HL-60/S4 treated with phorbol 12-myristate 13-acetate at 8.2 ng/mL for 4 days and 3 days (cell line): ENCODE data around the gene COBL.

Source experiments
- in situ Hi-C: fragments of 300-500 bp; cut with MboI; formaldehyde crosslinking; loops from 2 replicates; pipeline ENCODE4 v1.15.0; 2022; ENCODE audit warnings: low sequenced_read_pairs

The COBL gene

DNA sequence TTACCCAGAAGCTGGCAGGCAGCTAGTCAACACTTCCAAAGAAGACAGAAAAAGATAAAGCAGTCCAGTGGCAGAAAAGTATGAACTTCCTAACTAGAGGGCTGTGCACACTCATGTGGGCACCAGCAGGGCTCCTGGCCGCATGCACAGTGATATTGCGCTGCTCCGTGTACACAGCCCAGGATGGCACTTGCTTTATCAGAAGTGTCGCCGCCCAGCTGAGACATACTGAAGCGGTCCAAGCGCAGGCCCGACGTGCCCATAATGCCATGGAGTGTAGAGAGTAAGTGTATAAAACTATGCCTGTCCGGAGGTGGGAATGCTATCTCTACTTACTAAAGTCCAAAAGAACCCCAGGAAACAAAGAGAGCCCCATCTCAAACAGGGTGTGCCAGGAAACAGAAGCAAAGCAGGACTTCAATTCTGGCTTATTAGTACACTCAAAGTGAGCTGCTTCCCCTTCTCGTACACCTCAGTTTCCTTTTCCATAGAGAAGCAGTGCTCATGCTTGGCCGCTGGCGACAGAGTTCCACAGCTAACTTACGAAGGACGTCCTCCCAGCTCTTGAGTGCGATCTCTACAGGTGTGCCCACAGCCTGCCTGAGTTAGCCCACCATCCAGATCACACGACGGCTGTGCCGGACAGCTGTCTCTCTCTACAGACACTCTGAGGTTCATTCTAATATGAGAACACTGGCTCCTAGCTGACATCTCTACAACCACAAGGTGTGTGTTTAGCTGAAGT lies 234.3 kb downstream of the COBL start:
- in situ Hi-C loops, result no loop called here

GRCh38 chr7:51081270-51081890 lies 235.2 kb downstream of the COBL start:
- in situ Hi-C loops, result no loop called here

DNA sequence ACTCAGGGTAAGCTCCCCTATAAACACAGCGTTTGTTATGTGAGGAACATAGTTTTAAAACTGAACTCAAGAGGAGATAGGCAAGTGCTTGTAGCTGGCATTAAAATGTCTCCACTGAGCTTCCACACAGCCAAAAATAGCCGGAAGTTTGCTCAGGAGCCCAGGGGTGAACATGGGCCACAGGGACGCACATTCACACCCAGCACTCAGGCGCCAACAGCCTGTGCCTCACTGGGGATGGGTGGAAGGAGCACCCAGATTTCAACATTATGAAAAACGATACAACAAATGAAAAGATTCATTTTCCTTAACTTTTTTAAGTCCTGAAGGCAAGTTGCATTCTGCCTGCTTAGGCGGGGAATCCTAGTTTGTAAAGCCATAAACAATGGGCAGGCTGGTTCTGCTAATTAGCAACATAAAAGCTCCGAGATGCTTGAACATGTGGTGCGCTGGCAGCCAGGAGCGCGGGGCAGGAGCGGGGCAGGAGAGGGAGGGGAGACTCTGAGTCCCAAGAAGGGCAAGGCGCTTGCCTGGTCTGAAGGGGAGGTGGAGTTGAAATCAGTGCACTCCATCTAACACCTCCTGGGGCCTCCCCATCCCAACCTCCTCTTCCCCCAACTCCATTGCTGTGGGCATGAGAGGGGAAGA lies 235.9 kb downstream of the COBL start:
- in situ Hi-C loops, result no loop called here

GRCh38 chr7:51080216-51080615 lies 236.4 kb downstream of the COBL start:
- in situ Hi-C loops, result no loop called here

GRCh38 chr7:51079494-51079893 lies 237.1 kb downstream of the COBL start:
- in situ Hi-C loops, result no loop called here

DNA sequence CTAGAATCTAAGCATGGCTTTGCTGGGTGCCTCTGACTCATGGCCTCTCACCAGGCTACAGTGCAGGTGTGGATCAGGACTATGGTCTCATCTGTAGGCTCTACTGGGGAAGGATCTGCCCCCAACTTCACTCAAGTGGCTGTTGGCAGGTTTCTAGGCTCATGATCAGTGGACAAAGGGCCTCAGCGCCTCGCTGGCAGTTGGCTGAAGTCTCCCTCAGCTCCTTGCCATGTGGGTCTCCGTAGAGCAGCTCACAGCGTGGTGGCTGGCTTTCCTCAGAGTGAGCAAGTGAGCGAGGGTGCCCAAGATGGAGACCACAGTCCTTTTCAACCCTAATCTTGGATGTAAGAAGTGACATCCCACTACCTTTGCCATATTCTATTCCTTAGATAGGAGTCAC lies 238.0 kb downstream of the COBL start:
- in situ Hi-C loops, result no loop called here

DNA sequence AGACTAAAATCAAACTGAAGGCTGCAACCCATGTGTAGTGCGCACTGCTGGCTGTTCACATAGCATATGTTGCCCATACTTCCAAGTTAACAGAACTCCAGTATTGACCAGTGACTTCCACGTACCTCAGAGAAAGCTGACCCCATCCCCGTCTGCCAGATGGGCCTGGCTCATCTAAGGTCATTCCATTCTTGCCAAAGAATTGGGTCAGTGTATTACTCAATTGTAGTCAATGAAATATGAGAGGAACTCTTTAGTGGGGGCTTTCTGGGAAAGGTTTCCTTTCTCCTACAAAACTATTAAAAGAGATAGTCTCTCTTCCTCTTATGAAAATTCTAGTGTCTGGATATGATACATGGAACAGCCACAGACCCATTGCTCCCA lies 238.6 kb downstream of the COBL start:
- in situ Hi-C loops, result no loop called here

- in situ Hi-C loops, result no loop called here
Observed at GRCh38 chr7:51077316-51077986, 239.2 kb downstream of the COBL start.

- in situ Hi-C loops, result no loop called here
Observed at GRCh38 chr7:51075681-51076580, 240.7 kb downstream of the COBL start.

DNA sequence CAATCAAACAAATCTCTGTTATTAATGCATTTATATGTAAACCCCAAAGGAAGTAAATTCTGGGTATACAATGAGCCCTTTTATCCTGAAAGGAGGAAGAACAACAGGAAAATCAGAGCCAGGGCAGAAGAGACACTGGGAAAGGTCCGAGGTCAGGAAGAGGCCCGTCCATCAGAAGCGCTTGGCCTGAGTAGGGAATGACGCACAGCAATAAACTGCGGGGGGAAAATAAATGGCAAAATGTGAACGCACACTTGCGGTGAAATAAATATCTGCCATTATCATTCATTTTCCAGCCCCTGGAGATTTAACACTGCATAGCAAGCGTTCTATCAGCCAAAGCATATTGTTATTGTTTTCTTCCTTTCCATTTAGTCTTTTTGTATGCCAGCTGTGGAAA lies 243.4 kb downstream of the COBL start:
- in situ Hi-C loops, result no loop called here

DNA sequence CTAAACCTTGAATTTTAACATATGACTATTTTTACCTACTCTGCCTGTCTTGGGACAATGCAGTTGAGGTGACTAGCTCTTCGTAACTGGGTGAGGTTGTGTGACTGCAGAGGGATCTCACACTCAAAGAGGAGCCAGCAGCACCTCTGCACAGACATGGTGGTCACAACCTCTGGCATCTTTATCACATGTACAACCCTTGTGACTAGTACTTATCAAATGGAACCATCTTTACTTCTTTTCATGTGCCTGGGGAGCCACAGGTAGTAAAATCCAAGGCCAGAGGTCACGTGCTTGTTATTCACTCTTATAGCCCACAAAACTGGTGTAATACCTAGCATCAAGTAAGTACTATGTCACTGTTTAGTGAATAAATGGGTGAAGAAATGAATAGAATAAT lies 244.3 kb downstream of the COBL start:
- in situ Hi-C loops, result no loop called here

DNA sequence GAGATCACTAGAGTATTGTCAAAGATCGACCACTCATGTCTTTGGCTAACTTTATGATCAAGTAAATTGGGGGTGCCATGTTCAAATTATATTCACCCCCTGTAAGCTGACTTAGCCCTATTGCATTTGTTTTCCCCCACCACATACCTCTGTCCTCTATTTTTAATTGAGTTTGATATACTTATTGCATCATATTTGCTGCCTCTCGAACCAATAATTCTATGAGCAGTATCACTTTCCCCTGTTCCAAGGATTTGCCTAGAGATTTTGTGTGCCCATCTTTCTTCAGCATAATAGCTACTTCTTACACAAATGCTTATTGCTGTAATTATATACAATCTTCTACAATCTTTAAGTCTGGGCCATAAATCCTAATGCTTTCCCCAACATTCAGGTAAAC lies 245.2 kb downstream of the COBL start:
- in situ Hi-C loops, result no loop called here

DNA sequence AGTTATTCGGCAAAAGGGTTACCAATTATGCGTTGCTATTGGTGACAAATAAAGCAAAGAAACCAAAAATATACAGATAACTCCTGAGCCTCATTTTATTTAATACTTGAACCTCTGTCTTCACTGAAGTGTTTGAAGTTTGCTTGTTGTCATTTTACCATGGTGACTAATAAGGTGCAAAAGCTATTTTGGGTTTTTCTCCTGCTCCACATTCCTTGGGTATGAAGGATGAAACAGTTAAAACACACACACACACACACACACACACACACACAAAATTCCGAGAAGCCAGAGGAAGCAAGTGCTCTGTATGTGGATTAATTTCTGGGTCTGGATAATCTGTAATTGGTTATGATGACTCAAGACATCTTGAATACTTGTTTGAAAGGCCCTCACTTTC lies 246.5 kb downstream of the COBL start:
- in situ Hi-C loops, result no loop called here

DNA sequence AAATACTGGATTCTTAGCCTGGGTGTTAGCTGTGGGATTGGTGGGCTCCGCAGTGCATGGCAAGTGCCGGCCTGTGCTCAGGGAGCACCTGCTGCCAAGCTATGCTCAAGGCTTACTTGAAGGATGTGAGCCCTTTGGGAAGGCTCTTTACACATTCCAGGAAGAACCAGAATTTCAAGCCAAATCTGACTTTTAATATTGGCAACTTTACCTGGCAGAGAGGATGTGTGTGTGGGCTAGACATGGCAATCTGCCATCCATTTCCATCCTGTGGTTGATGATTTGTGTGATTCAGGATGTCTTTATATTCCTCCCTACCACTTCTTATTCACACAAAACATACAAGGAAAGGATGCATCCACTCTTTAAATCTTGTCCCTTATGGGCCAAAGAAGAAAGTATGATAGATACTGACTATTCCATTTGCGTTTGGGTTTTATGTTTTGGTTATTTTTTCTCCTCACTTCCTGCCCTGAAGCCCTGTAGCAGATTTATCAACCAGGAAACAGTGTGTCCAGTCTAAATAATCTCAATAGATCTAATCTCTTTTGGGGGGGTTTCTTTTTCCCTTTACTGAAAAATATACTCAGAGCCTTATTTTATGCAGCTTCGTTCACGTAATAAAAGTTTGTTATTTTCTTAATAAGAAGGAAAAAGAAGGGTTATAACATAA lies 247.1 kb downstream of the COBL start:
- in situ Hi-C loops, result no loop called here

GRCh38 chr7:51068401-51068800 lies 248.2 kb downstream of the COBL start:
- in situ Hi-C loops, result no loop called here

- in situ Hi-C loops, result no loop called here
Observed at GRCh38 chr7:51067757-51068156, 248.9 kb downstream of the COBL start.

DNA sequence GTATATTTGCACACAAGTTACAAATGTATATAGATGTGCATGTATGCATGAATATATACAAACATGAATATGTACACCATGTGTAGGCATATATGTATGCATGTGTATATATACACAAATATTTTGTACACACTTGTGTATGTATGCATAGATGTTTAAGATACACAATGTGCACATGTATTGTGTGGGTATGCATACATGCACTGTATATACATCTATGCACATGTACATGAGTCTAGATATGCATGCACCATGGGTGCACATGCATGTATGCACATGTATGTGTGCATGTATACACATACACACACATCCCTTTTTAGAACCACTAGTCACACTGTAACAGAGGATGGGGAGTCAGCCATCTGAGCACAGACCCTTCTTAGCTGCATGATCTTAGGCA lies 249.4 kb downstream of the COBL start:
- in situ Hi-C loops, result no loop called here

GRCh38 chr7:51066405-51066882 lies 250.2 kb downstream of the COBL start:
- in situ Hi-C loops, result no loop called here

DNA sequence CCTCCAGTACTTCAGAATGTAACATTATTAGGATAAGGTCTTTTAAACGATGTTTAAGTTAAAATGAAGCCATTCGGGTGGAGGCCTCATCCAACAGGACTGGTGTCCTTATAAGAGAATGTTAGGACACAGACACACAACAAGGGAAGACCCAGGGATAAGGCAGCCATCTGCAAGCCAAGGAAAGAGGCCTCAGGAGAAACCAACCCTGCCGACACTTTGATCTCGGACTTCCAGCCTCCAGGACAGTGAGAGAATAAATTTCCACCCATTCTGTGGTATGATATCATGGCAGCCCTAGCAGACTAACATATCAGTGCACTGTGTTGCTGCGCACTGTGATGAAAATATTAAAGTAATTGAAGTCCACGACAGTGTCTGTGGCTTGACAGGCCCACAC lies 250.8 kb downstream of the COBL start:
- in situ Hi-C loops, result no loop called here

DNA sequence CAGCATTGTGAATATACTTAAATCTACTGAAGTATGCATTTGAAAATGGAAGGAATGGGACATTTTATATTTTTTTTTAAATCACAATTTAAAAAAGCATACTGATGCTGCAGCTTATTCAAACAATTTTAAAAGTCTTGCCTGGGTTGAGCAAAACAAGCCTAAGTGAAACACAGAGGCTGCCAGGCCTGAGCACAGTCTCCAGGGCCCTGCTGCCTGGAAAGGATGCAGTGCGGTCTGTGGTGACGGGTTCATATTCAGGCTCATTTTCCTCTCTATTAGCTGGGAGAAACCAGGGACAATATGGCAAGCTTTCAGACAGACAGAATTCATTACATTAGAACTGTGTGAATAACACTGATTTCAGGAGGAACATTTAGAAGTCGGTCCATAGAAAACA lies 251.9 kb downstream of the COBL start:
- in situ Hi-C loops, result no loop called here
